Prostate gland (tissue), 2 donors: ENCODE measurements around the gene CDT1.

Experiments
- CTCF ChIP-seq, 4 experiments: fragments of 200-600 bp in 2 of 4; fragments of 450-650 bp in 2 of 4; sonication (generic) in 2 of 4; IDR thresholded peaks; 1 replicate in 3 of 4; 2 replicates in 1 of 4; pipeline ENCODE4 v1.5.1; 2016 to 2019; ENCODE audit warnings: antibody characterized with exemption in 4 of 4, mild to moderate bottlenecking in 2 of 4, moderate library complexity in 2 of 4
- POLR2A ChIP-seq: fragments of 450-650 bp; IDR thresholded peaks from one replicate; pipeline ENCODE4 v1.6.1; 2016; ENCODE audit warnings: antibody characterized with exemption, mild to moderate bottlenecking
- POLR2AphosphoS5 ChIP-seq: sonication (generic); formaldehyde crosslinking; IDR thresholded peaks from one replicate; pipeline ENCODE4 v1.6.1; 2017; ENCODE audit warnings: antibody characterized with exemption

GRCh38 chr16:88755745-88756443, 47.7 kb upstream of the CDT1 start:
- TF ChIP-seq CTCF (IDR thresholded peaks at IDR 0.05) (no peak), POLR2A (no peak), POLR2AphosphoS5 (no peak)
